Neural progenitor cell (in vitro differentiated cells): ENCODE results near the gene PAM16.
"Not testable (repeated sequence)": the region's sequence is repeated elsewhere in the genome, so short reads cannot be mapped to it uniquely, and the experiment has no call there.

Experiments used
- CTCF ChIP-seq: fragments of 200-600 bp; sonication (generic); IDR thresholded peaks from 2 replicates; pipeline ENCODE4 v1.5.1; 2017; ENCODE audit warnings: antibody characterized with exemption, mild to moderate bottlenecking
- EZH2 ChIP-seq: fragments of 200-600 bp; sonication (generic); IDR thresholded peaks from 2 replicates; pipeline ENCODE4 v1.6.1; 2017; ENCODE audit warnings: antibody characterized with exemption, mild to moderate bottlenecking, moderate library complexity

- TF ChIP-seq CTCF, EZH2: not testable (repeated sequence)
Measured at GRCh38 chr16:4344300-4344982, 6.7 kb downstream of the PAM16 start.
